GM23248 (cell line): ENCODE results near the gene SPRR2G. TPM values are rescaled to one million over a fixed set of nuclear protein-coding genes. Genes with fewer than 3 reads are reported as not detected.
"Not testable (repeated sequence)": the region's sequence is repeated elsewhere in the genome, so short reads cannot be mapped to it uniquely, and the experiment has no call there.

Source experiments
- DNase-seq: peaks from one replicate; pipeline ENCODE4 v3.0.0-alpha.2; 2015
- H2AFZ ChIP-seq: fragments of 200-600 bp; sonication (generic); 2 replicates; pipeline ENCODE4 v1.6.1; 2016; ENCODE audit warnings: antibody characterized with exemption
- H3F3A ChIP-seq: fragments of 200-600 bp; sonication (generic); 2 replicates; pipeline ENCODE4 v1.6.1; 2016; ENCODE audit warnings: mild to moderate bottlenecking, antibody characterized with exemption, mixed run types; ENCODE audit not compliant: insufficient read depth
- H3K27ac ChIP-seq: fragments of 200-600 bp; sonication (generic); 2 replicates; pipeline ENCODE4 v1.5.1; 2016; ENCODE audit warnings: mild to moderate bottlenecking
- H3K27me3 ChIP-seq: fragments of 200-600 bp; sonication (generic); replicated peaks from 2 replicates; pipeline ENCODE4 v1.6.1; 2016; ENCODE audit warnings: mild to moderate bottlenecking; ENCODE audit not compliant: insufficient read depth
- H3K36me3 ChIP-seq: fragments of 200-600 bp; sonication (generic); 2 replicates; pipeline ENCODE4 v1.6.1; 2016; ENCODE audit warnings: low read depth, mild to moderate bottlenecking
- H3K4me1 ChIP-seq: fragments of 200-600 bp; sonication (generic); 2 replicates; pipeline ENCODE4 v1.6.1; 2016; ENCODE audit warnings: mild to moderate bottlenecking; ENCODE audit not compliant: insufficient read depth
- H3K4me2 ChIP-seq: fragments of 200-600 bp; sonication (generic); one replicate; pipeline ENCODE4 v1.6.1; 2016; ENCODE audit warnings: mild to moderate bottlenecking; ENCODE audit not compliant: unreplicated experiment
- H3K4me3 ChIP-seq: fragments of 200-600 bp; sonication (generic); 2 replicates; pipeline ENCODE4 v1.5.1; 2016; ENCODE audit warnings: mild to moderate bottlenecking
- H3K79me2 ChIP-seq: fragments of 200-600 bp; sonication (generic); 2 replicates; pipeline ENCODE4 v1.6.1; 2016; ENCODE audit warnings: mild to moderate bottlenecking; ENCODE audit not compliant: insufficient read depth
- H3K9ac ChIP-seq: fragments of 200-600 bp; sonication (generic); 2 replicates; pipeline ENCODE4 v1.6.1; 2016; ENCODE audit warnings: mild to moderate bottlenecking
- H3K9me2 ChIP-seq: fragments of 200-600 bp; sonication (generic); 2 replicates; pipeline ENCODE4 v1.6.1; 2016; ENCODE audit warnings: mixed run types, mild to moderate bottlenecking, moderate library complexity; ENCODE audit not compliant: insufficient read depth
- H3K9me3 ChIP-seq: fragments of 200-600 bp; sonication (generic); one replicate; pipeline ENCODE4 v1.6.1; 2017; ENCODE audit warnings: low read depth
- H4K20me1 ChIP-seq: fragments of 200-600 bp; sonication (generic); 2 replicates; pipeline ENCODE4 v1.6.0; 2016; ENCODE audit not compliant: insufficient read depth
- EZH2 ChIP-seq: fragments of 200-600 bp; sonication (generic); IDR thresholded peaks from 2 replicates; pipeline ENCODE4 v1.6.1; 2018; ENCODE audit warnings: antibody characterized with exemption, mild to moderate bottlenecking; ENCODE audit not compliant: insufficient read depth, poor library complexity, severe bottlenecking
- EZH2phosphoT487 ChIP-seq: fragments of 200-600 bp; sonication (generic); IDR thresholded peaks from 2 replicates; pipeline ENCODE4 v1.6.1; 2018; ENCODE audit warnings: antibody characterized with exemption, moderate library complexity, mild to moderate bottlenecking, low read depth; ENCODE audit not compliant: insufficient read depth
- WGBS, 2 experiments: methylation state at CpG; one replicate each; pipeline ENCODE4 v1.1.6; 2015 to 2017; ENCODE audit warnings: low lambda C conversion rate in 2 of 2, low coverage in 1 of 2; ENCODE audit errors: missing lambda C conversion rate in 2 of 2; 5-methylcytosine and 5-hydroxymethylcytosine counted together
- in situ Hi-C: fragments of 300-500 bp; cut with MboI; formaldehyde crosslinking; loops from 2 replicates; pipeline ENCODE4 v1.15.0; 2020
- polyA plus RNA-seq: library from polyadenylated mRNA; unstranded; fragments of >200 nt; fragmentation: Nextera tagmentation; extraction: Ambion mirVana; gene quantifications from 2 replicates; pipeline ENCODE4 v1.2.1, GENCODE V29; 2016
- total RNA-seq: library from RNA; depleted of rRNA; stranded (reverse); fragments of >200 nt; shearing (Covaris generic); gene quantifications from 2 replicates; pipeline ENCODE4 v1.2.3, GENCODE V29; 2014

The SPRR2G gene
- total and polyA plus RNA-seq, 2 experiments from 2014 or later: not detected

GRCh38 chr1:153122831-153123421 is 27.8 kb downstream of the SPRR2G start:
- Histone ChIP-seq H3K36me3 (no peaks in the 10 kb centered on the region), H3K27me3 (0 out of 2 replicates have a peak, but pooled peaks cover 4% of the 10 kb centered on the region), H3F3A (no peaks in the 10 kb centered on the region), H2AFZ (no peak overlapping the region), H3K4me1 (no peaks in the 10 kb centered on the region), H3K4me3 (no peak overlapping the region), H3K9me2 (no peaks in the 10 kb centered on the region), H4K20me1 (no peaks in the 10 kb centered on the region; the same call in 1 of the 2 replicates), H3K9ac (no peak overlapping the region), H3K79me2 (no peaks in the 10 kb centered on the region), H3K4me2 (no peak overlapping the region), H3K9me3 (no peaks in the 10 kb centered on the region), H3K27ac (no peak overlapping the region)
- in situ Hi-C loops: no loop called here
- TF ChIP-seq EZH2phosphoT487 (no peak), EZH2 (no peak)
- 8 to 12% methylated on average over 3 of the region's 3 CpGs for WGBS, 2 experiments
- DNase-seq: no peak

GRCh38 chr1:153120945-153121344 is 29.7 kb downstream of the SPRR2G start:
- Histone ChIP-seq H3K79me2 (no peaks in the 10 kb centered on the region), H3K9me2 (no peaks in the 10 kb centered on the region), H3K9ac (no peak overlapping the region), H3K27ac (no peak overlapping the region), H3K4me1 (no peaks in the 10 kb centered on the region), H2AFZ (no peak overlapping the region), H3K4me3 (no peak overlapping the region), H3K36me3 (no peaks in the 10 kb centered on the region), H4K20me1 (no peaks in the 10 kb centered on the region), H3K9me3 (no peaks in the 10 kb centered on the region), H3K27me3 (0 out of 2 replicates have a peak, but pooled peaks cover 4% of the 10 kb centered on the region), H3K4me2 (no peak overlapping the region), H3F3A (no peaks in the 10 kb centered on the region)
- TF ChIP-seq EZH2phosphoT487: no peak
- no peak for TF ChIP-seq EZH2
- DNase-seq: no peak
- in situ Hi-C loops: no loop called here

- Histone ChIP-seq H3K9ac (no peak overlapping the region), H3K79me2 (no peaks in the 10 kb centered on the region), H2AFZ (no peak overlapping the region), H3K9me2 (no peaks in the 10 kb centered on the region), H3K4me2 (no peak overlapping the region), H3K9me3 (no peaks in the 10 kb centered on the region), H3K4me1 (no peaks in the 10 kb centered on the region), H3K27me3 (0 out of 2 replicates have a peak, but pooled peaks cover 4% of the 10 kb centered on the region), H3K4me3 (no peak overlapping the region), H3K27ac (no peak overlapping the region), H3F3A (no peaks in the 10 kb centered on the region), H4K20me1 (no peaks in the 10 kb centered on the region), H3K36me3 (no peaks in the 10 kb centered on the region)
- DNase-seq: no peak
- in situ Hi-C loops: no loop called here
- TF ChIP-seq EZH2phosphoT487 (no peak), EZH2 (no peak)
- 3 to 12% methylated on average over 3 of the region's 3 CpGs for WGBS, 2 experiments
These were observed 31.2 kb downstream of the SPRR2G start for GRCh38 chr1:153119491-153119971.

GRCh38 chr1:153115264-153115663 is 35.4 kb downstream of the SPRR2G start:
- in situ Hi-C loops, H3K27ac ChIP-seq, H3K9me3 ChIP-seq, H3K27me3 ChIP-seq, H3F3A ChIP-seq, H3K79me2 ChIP-seq, H3K4me3 ChIP-seq, H3K4me2 ChIP-seq, H3K4me1 ChIP-seq, H3K9me2 ChIP-seq, H4K20me1 ChIP-seq, H2AFZ ChIP-seq, H3K36me3 ChIP-seq, DNase-seq, H3K9ac ChIP-seq: not testable (repeated sequence)

- H3K79me2 ChIP-seq: no peaks in the 10 kb centered on the region
- H2AFZ ChIP-seq: no peak within 1 kb of the TSS
- no peaks in the 10 kb centered on the region for H3F3A ChIP-seq
- H3K4me2 ChIP-seq: no peak within 1 kb of the TSS
- no peaks in the 10 kb centered on the region for H3K36me3 ChIP-seq
- H3K27me3 ChIP-seq: no peaks in the 10 kb centered on the region
- DNase-seq: no peak
- H3K9me3 ChIP-seq: no peaks in the 10 kb centered on the region
- H3K9ac ChIP-seq: no peak within 1 kb of the TSS
- no peak for TF ChIP-seq EZH2phosphoT487
- TF ChIP-seq EZH2: no peak
- in situ Hi-C loops: no loop called here
- H3K4me1 ChIP-seq: no peaks in the 10 kb centered on the region
- no peak within 1 kb of the TSS for H3K27ac ChIP-seq
- no peaks in the 10 kb centered on the region for H3K9me2 ChIP-seq
- 28% methylated on average over 3 of the region's 3 CpGs for WGBS, 2 experiments
- no peak within 1 kb of the TSS for H3K4me3 ChIP-seq
- H4K20me1 ChIP-seq: no peaks in the 10 kb centered on the region
These were observed 37.3 kb downstream of the SPRR2G start, which contains the start of gene SPRR2F for GRCh38 chr1:153113416-153113815. Gene SPRR2F (minus strand): TSS chr1:153113516. CDS start chr1:153112733, 783 bp downstream.

- DNase-seq, H3K4me1 ChIP-seq, H3K9ac ChIP-seq, H3K27me3 ChIP-seq, H3K79me2 ChIP-seq, H3K9me3 ChIP-seq, H3K27ac ChIP-seq, H4K20me1 ChIP-seq, H3K4me2 ChIP-seq, H2AFZ ChIP-seq, H3K9me2 ChIP-seq, in situ Hi-C loops, H3K36me3 ChIP-seq, H3F3A ChIP-seq, H3K4me3 ChIP-seq: not testable (repeated sequence)
- 15 to 35% methylated on average over 5 of the region's 5 CpGs for WGBS, 2 experiments
These were observed 38.2 kb downstream of the SPRR2G start for GRCh38 chr1:153112454-153112853.
